Uterus (tissue), 2 donors: Measurements from ENCODE around the gene PRPF19.

Source experiments
- POLR2A ChIP-seq, 2 donors: fragments of 450-650 bp; IDR thresholded peaks; one replicate each; pipeline ENCODE4 v1.6.1; 2016; ENCODE audit warnings: antibody characterized with exemption in 2 of 2, mild to moderate bottlenecking in 1 of 2, moderate library complexity in 1 of 2
- TF ChIP-seq, protein P1 (sequence below), 4 experiments: fragments of 200-600 bp in 2 of 4; fragments of 450-650 bp in 2 of 4; sonication (generic) in 2 of 4; IDR thresholded peaks; one replicate each; pipeline ENCODE4 v1.5.1; 2016 to 2019; ENCODE audit warnings: antibody characterized with exemption in 4 of 4, mild to moderate bottlenecking in 2 of 4, moderate library complexity in 1 of 4

GRCh38 chr11:60848714-60849151 is 57.7 kb downstream of the PRPF19 start:
- TF ChIP-seq, protein P1, sequence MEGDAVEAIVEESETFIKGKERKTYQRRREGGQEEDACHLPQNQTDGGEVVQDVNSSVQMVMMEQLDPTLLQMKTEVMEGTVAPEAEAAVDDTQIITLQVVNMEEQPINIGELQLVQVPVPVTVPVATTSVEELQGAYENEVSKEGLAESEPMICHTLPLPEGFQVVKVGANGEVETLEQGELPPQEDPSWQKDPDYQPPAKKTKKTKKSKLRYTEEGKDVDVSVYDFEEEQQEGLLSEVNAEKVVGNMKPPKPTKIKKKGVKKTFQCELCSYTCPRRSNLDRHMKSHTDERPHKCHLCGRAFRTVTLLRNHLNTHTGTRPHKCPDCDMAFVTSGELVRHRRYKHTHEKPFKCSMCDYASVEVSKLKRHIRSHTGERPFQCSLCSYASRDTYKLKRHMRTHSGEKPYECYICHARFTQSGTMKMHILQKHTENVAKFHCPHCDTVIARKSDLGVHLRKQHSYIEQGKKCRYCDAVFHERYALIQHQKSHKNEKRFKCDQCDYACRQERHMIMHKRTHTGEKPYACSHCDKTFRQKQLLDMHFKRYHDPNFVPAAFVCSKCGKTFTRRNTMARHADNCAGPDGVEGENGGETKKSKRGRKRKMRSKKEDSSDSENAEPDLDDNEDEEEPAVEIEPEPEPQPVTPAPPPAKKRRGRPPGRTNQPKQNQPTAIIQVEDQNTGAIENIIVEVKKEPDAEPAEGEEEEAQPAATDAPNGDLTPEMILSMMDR (IDR thresholded peaks at IDR 0.05) = no peak
- no peak for TF ChIP-seq POLR2A (IDR thresholded peaks at IDR 0.05)
